CD4-positive, alpha-beta T cell treated with Interleukin-15 for 4 hours (primary cell): ENCODE measurements around the gene ASPSCR1.

Source experiments
- DNase-seq: peaks from one replicate; pipeline ENCODE4 v3.0.0-alpha.2; 2020; ENCODE audit warnings: low spot score

The ASPSCR1 gene

DNA sequence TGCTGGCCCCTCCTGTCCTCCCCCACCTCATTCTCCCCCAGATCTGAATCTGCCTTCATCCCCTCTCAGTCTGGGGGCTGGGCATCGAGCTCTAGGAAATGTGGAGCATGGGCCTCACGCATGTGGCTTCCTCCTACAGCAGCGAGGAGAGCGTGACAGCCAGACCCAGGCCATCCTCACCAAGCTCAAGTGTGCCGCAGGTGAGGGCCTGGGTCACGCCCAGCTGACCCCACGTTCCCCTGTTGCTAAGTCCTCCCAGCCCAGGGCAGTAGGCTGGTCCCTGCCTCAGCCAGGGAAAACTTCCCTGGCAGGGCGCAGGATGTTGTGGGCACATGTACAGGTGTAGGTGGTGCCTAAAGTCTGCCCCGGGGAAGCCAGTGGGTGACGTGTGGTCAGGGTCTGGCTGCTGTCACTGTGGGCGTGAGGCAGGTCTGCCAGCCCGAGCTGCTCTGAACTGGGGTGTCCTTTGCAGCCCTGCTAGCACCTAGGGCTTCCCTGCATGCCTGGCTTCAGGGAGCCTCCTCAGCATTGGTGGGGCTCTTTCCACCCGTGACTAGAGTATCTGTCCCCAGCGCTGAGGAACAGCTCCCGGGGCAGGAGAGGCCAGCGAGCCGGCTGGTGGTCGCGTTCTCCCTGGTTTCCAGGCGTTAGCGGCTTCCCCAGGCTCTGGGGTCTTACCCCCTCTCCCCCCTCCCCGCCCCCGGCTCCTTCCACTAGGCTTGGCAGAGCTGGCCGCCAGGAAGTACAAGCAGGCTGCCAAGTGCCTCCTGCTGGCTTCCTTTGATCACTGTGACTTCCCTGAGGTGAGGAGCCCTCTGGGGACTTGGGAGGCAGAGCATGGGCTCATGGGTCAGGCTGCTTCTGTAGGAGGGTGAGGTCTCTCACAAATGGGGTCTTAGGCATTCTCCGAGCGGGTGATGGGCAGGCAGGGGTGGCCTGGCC, 77.9 kb downstream of the ASPSCR1 start:
- DNase-seq, result no peak

DNA sequence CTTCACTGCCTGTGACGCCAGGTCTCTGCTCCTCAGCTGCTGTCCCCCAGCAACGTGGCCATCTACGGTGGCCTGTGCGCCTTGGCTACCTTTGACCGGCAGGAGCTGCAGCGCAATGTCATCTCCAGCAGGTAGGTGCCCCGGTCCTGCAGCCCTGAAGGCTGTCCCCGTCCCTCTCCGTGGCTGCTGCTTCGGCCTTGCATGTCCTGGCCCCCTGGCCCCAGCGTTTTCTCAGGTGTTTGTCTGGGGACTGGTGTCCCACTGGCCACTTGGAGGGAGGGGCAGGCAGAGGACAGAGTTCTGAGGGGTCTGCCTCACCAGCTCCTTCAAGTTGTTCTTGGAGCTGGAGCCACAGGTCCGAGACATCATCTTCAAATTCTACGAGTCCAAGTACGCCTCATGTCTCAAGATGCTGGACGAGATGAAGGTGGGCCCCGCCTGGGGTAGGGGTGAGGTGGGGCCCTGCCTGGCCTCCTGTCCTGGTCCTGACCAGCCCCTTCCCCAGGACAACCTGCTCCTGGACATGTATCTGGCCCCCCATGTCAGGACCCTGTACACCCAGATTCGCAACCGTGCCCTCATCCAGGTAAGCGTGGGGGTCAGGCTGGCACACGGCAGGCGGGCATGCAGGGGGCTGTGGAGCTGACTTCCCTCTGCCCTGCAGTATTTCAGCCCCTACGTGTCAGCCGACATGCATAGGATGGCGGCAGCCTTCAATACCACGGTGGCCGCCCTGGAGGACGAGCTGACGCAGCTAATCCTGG, 78.7 kb downstream of the ASPSCR1 start:
- DNase-seq, result no peak

GRCh38 chr17:82056729-82057621, 79.5 kb downstream of the ASPSCR1 start:
- DNase-seq, result no peak

DNA sequence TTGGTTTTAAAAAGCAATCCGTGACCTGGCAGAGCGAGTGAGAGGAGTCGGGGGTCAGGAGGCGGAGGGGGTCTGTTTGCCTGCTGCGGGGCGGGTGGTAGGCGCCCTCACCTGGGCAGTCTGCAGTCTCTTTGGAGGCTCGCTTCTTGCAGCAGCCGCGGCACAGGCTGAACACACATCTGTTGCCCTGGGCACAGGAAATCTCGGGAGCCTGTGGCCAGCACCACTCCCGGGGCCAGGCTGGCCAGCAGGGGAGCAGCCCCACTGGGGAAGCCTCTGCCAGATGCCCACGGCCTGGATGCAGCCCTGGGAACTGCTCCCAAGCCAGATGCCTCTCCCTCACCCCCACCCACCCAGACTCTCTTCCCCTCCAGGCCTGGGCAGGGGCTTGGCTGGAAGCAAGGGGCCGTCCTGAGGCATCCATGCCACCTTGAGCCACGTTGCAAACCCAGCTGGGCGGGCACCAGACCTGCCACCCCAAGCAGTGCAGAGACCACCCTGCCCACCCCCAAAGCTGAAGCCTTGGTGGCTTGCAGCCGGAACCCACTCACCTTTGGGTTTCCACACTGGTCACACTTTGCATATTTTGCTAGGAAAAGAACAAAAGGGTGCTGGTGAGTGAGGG, 80.9 kb downstream of the ASPSCR1 start:
- no peak for DNase-seq

- no peak for DNase-seq
Measured at GRCh38 chr17:82058855-82059249, 81.4 kb downstream of the ASPSCR1 start.

- no peak for DNase-seq
Measured at GRCh38 chr17:82059272-82060000, 82.0 kb downstream of the ASPSCR1 start.

- no peak for DNase-seq
Measured at GRCh38 chr17:82060001-82060380, 82.6 kb downstream of the ASPSCR1 start.

DNA sequence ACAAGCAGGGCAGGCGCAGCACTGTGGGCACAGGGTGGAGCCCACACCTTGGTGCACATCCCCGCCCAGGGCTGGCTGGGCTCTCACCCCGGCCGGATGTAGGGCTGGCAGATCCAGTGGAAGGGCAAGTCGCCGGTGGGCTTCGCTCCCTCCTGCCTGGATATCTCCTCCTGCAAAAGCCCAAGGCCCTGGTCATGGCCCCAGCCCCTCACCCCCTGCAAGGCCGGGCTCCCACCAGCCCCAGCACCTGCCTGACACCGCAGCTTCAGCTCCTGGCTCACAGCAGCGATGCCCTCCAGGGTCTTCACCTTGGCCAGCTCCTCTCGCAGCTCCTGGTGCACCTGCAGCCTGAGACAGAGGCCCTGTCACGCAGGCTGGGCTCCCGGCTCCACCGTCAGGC, 83.2 kb downstream of the ASPSCR1 start:
- no peak for DNase-seq

DNA sequence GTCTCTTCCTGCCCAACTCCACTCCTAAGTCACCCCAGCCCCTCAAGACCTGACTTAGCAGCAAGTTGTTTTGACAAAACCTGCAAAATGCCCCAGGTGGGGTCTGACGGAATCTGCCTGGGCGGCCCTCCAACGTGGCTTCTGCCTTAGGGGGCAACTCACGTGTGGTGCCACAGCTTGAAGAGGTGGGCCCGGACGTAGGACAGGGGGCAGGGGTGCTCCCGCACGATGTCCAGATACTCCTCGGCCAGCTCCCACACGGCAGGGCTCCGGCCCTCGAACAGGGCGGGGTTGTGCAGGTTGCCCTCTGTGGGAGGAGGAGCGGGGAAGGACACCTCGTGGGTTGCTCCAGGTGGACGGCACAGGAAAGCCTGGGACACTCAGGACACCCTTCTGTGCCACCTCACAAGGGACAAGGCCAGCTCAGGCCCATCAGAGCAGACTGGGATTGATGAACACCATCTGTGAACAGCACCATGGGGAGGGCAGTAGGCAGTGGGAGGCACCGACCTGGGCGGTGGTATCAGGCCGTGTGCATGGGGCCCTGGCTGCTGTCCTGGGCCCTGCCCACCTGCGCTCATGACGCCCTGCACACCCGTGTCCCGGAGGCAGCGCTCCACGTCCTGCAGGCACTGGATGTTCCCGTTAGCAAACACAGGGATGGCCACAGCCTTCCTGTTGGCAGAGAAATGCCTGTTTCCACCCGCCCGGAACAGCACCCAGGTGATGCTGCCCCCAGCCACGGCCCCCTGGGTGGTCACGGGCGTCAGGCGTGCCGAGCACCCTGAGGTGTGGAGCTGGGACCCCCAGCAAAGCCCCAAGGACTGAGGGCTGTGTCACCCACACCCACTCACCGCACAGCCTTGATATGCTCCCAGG, 83.9 kb downstream of the ASPSCR1 start:
- no peak for DNase-seq

- DNase-seq, result no peak
Measured at GRCh38 chr17:82062076-82062983, 84.9 kb downstream of the ASPSCR1 start.

- DNase-seq, result no peak
Measured at GRCh38 chr17:82062984-82063368, 85.5 kb downstream of the ASPSCR1 start.

DNA sequence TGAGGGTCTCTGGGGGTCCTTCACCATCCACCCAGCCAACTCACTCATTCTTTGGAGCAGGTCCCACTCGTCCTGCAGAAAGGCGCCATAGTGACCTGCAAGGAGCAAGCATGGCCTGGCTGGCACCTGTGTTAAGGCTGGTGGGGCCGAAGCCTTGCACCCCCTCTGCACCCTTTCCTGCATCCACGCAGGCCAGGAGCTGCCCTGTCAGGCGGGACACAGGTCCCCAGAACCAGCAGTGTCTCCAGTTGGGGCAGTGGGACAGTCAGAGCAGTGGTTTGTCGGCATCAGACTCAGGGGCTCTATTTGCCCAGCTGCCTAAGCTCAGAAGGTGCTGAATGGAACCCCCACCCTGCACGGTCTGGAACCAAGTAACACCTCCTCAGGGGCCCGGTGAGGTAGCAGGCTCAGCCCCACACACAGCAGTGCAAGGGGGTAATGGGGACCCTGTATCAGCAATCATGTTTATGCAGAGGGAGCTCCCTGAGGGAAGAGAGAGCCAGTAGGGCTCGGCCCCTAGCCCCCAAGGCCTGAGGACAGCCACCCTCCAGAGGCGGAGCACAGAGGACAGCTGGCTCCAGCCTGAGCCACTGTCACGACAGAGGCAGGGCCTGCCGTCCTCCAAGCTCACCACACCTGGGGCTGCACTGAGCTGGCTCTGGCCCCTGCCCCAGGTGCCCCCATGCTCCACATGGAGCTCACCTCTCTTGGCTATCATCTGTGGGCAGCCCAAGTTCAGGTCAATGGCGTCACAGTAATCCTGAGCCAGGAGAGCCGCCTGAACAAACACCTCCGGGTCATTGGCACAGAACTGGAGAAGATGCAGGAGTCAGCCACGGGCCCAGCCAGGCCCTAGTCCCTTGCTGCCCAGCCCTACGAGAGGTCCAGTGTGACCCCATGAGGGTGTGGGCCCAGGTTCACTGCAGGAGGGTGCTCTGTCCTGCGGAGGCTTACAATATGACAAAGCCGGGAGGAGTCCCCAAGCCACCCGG, 86.3 kb downstream of the ASPSCR1 start:
- DNase-seq, result no peak

DNA sequence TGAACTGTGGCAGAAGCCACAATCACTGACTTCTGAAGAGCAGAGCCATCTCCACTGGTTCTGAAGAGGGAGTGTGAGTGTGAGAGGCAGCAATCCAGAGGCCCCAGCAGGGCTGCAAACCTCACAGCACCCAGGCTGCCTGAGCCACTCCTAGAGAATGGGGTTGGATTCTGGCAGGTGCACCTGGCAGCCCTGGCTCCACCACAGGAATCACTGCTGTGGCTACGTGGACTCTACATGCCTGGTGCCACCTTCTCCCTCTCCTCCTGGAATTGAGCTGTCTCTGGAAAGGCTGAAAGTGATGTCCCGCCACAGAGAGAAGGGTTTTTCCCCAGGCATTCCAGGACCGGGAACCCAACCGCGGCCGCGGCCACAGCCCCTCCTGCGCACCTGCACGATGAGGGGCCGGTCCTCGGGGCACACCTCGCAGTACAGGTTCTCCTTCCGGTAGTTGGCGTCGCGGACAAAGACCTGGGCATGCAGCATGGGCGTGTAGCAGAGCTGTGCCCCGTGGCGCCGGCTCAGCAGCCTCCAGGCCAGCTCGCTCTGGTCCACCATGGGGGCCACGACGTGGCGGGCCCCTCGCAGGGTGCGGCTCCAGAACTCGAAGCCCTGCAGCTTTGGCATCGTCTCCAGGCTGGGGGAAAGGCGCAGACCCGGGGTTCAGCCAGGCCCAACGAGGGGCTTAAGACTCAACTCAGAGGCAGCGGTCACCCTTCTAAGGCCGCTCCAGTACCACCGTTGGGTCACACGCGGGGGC, 87.2 kb downstream of the ASPSCR1 start:
- DNase-seq, result no peak

DNA sequence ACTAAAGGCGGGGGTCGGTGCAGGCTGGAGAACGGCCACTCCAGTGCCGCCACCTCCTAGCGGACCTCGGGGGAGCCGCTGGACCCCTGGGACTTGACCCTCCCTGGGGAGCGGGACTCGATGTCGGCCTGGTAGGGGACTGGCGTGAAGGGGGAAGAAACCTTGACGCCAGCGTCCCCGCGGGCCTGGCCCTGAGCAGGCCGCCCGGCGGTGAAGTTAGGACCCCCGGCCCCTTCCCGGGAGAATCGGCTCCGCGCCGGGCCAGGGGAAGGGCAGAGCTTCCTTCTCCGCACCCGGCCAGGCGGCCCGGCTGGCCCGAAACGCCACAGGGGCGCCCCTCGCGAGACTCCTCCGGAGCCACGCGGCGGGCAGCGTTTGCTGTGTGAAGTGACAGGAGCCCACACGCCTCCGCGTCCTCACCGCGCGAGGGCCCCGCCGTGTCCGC, 87.8 kb downstream of the ASPSCR1 start:
- peak; percentile 11 for DNase-seq

DNA sequence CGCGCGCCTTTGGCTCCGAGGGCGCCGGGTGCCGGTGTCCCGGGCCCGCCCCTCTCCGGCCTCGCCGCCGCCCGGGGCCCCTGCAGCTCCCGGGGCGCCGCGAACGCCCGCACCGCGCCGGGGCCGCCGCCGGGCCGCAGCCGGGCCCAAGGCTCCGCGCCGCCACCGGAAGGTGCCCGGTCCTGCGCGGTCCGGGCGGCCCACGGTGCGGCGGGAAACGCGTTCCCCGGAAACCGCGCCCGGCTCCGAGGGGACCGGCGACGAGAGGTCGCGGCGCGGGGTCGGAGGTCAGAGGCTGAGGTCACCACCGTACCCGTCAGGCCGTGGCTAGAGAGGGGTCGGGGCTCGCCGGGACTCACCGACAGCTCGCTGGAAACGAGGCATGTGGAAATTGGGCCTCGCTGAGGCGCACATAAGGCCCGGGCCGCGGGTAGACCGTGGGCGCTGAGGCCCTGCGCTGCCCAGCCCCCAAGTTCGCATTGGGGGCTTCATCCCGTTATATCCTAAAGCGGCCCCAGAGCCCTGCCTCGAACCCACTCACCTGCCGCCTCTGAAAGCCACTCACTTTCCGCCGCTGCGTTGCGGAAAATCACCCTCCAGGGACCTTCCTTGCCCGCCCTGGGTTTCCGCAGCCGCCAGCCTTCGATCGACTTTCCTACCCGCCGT, 88.3 kb downstream of the ASPSCR1 start, which contains the start of gene DUS1L:
Gene DUS1L, minus strand, starts transcription at position 167 of the 666 bp plus-strand sequence. CDS start 745 bp downstream, outside the sequence.
- peak; percentile 70 for DNase-seq
